Fibroblast of villous mesenchyme (primary cell): ENCODE results near the gene NSG2. TPM values are rescaled to one million over a fixed set of nuclear protein-coding genes. Genes with fewer than 3 reads are reported as not detected.
A peak's percentile ranks its signal among the peaks of the same experiment; 100 is the strongest.

Experiments used
- DNase-seq: peaks from one replicate; pipeline ENCODE4 v3.0.0-alpha.2; 2010; ENCODE audit warnings: low read depth
- H3K4me3 ChIP-seq: 2 replicates; pipeline ENCODE4 v1.5.1; 2011; ENCODE audit warnings: low read depth, mild to moderate bottlenecking, low read length
- total RNA-seq: library from RNA; depleted of rRNA; stranded (reverse); fragments of >200 nt; gene quantifications from 2 replicates; pipeline ENCODE4 v1.2.3, GENCODE V29; 2012
- TF ChIP-seq, protein P1 (sequence below): IDR thresholded peaks from 2 replicates; pipeline ENCODE4 v1.5.1; 2012; ENCODE audit warnings: low read depth, mild to moderate bottlenecking, low read length; ENCODE audit not compliant: insufficient read depth

Gene NSG2
- total RNA-seq, 1 donor, result under 0.01 TPM

DNA sequence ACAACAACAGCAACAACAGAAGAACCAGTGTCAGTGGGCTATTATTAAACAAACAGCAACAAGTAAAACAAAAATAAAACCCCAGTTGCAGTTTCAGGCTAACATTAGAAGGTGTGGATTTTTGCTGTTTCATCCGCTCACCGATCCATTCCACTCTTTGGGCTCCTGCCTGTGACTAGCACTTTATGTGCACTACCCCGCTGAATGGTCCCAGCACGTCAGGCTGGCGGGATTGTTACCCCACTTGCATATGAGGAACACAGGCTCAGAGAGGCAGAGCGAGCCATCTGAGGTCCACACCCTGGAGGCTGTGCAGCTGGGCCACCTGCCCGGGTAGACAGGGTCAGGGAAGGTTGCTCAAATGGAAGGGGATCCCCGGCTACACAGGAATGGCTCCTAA lies 26.0 kb downstream of the NSG2 start:
- H3K4me3 ChIP-seq, result no peak overlapping the region
- no peak for DNase-seq
- TF ChIP-seq, protein P1, sequence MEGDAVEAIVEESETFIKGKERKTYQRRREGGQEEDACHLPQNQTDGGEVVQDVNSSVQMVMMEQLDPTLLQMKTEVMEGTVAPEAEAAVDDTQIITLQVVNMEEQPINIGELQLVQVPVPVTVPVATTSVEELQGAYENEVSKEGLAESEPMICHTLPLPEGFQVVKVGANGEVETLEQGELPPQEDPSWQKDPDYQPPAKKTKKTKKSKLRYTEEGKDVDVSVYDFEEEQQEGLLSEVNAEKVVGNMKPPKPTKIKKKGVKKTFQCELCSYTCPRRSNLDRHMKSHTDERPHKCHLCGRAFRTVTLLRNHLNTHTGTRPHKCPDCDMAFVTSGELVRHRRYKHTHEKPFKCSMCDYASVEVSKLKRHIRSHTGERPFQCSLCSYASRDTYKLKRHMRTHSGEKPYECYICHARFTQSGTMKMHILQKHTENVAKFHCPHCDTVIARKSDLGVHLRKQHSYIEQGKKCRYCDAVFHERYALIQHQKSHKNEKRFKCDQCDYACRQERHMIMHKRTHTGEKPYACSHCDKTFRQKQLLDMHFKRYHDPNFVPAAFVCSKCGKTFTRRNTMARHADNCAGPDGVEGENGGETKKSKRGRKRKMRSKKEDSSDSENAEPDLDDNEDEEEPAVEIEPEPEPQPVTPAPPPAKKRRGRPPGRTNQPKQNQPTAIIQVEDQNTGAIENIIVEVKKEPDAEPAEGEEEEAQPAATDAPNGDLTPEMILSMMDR, result no peak

DNA sequence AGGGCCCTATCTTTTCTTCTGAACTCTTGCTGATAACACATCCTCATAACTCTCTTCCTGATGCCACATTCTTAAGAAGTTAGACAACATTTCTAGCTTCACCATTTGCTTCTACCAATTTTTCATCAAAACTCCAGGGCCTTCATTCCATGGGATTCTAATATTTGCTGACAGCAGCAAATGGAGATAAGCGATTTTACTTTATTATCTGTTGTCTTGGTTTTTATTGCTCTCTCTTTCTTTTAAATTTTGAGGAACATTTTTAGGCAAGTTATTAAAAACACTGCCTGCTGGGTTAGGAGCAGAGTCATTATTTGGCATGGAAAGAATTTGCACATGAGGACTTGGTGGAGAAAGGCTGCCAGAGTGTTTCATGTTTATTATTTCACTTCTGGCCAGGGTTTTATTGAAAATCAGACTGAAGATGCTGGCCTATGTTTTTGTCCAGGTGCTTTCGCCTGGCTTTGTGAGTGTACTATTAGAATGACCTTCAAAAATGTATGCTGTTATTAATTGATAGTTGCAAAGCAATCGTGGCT lies 27.7 kb downstream of the NSG2 start:
- TF ChIP-seq, protein P1, result no peak
- no peak overlapping the region for H3K4me3 ChIP-seq
- no peak for DNase-seq

DNA sequence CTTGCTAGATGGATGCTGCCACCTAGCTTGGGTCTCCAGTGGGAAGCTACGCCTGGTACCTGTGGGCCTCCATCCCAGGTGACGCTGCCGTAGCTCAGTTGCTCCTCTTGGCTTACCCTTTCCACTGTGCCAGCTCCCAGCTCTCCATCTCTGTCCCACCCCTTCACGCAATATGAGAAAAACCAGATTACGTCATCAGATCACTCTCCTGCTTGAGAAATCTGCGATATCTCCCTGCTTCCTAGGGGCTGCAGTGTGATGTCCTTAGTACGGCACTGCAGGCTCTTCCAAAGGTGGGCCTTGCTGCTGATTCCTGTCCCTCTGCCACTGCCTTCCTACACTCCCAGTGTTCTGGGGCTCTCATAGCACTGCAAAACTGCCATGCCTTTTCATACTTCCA lies 28.9 kb downstream of the NSG2 start:
- DNase-seq, result no peak
- TF ChIP-seq, protein P1, result no peak
- no peak overlapping the region for H3K4me3 ChIP-seq

GRCh38 chr5:174078416-174078815 lies 32.9 kb downstream of the NSG2 start:
- TF ChIP-seq, protein P1, result no peak
- peak; percentile 21 for DNase-seq
- no peak overlapping the region for H3K4me3 ChIP-seq

GRCh38 chr5:174082286-174082685 lies 36.8 kb downstream of the NSG2 start:
- no peak for DNase-seq

GRCh38 chr5:174083056-174083827 lies 37.7 kb downstream of the NSG2 start:
- TF ChIP-seq, protein P1, result no peak
- no peak for DNase-seq
- no peak overlapping the region for H3K4me3 ChIP-seq

More at GRCh38 chr5:174082286-174082685, 36.8 kb downstream of the NSG2 start:
- no peak overlapping the region for H3K4me3 ChIP-seq
- TF ChIP-seq, protein P1, result no peak
